Ovary (tissue), 3 donors: ENCODE results near the gene IGSF9B.

Source experiments
- CTCF ChIP-seq, 3 donors: fragments of 450-650 bp in 2 of 3; fragments of 200-600 bp in 1 of 3; IDR thresholded peaks; one replicate each; pipeline versions ENCODE4 v1.5.1 to v1.8.0; 2016 to 2022; ENCODE audit warnings: antibody characterized with exemption in 3 of 3, mild to moderate bottlenecking in 1 of 3
- EP300 ChIP-seq: sonication (generic); formaldehyde crosslinking; IDR thresholded peaks from one replicate; pipeline ENCODE4 v1.6.1; 2017; ENCODE audit warnings: antibody characterized with exemption
- POLR2A ChIP-seq: fragments of 450-650 bp; IDR thresholded peaks from one replicate; pipeline ENCODE4 v1.6.1; 2017; ENCODE audit warnings: antibody characterized with exemption, mild to moderate bottlenecking, moderate library complexity
- donor health status: DM: no; HTN: no; CAD: no.

GRCh38 chr11:133864756-133865155 lies 92.0 kb downstream of the IGSF9B start:
- no peak for TF ChIP-seq CTCF (IDR thresholded peaks at IDR 0.05)
- no peak for TF ChIP-seq POLR2A
- TF ChIP-seq EP300: no peak
